Keratinocyte (primary cell): ENCODE results near the gene PRELID3B. TPM values are rescaled to one million over a fixed set of nuclear protein-coding genes. Genes with fewer than 3 reads are reported as not detected.

Experiments used
- DNase-seq: peaks from one replicate; pipeline ENCODE4 v3.0.0-alpha.2; 2011; ENCODE audit warnings: low read depth, missing footprints, low spot score
- FAIRE-seq: peaks from 2 replicates; lab custom pipeline; 2011; peaks lifted over from hg19 to GRCh38; lab: Jason Lieb, UNC
- H2AFZ ChIP-seq: 2 replicates; pipeline ENCODE4 v1.6.0; 2012; ENCODE audit warnings: low read length, control low read depth, inconsistent platforms; ENCODE audit not compliant: control insufficient read depth
- H3K27ac ChIP-seq: 2 replicates; pipeline ENCODE4 v1.5.1; 2011; ENCODE audit warnings: low read length; ENCODE audit not compliant: control insufficient read depth, insufficient read depth
- H3K27me3 ChIP-seq: 3 replicates; pipeline ENCODE4 v1.6.0; 2011; ENCODE audit warnings: low read length; ENCODE audit not compliant: control insufficient read depth, insufficient read depth; ENCODE audit errors: extremely low read depth
- H3K36me3 ChIP-seq, 2 experiments: 2 replicates in 1 of 2; 3 replicates in 1 of 2; pipeline ENCODE4 v1.5.1; 2011; ENCODE audit warnings: low read length in 2 of 2, mild to moderate bottlenecking in 1 of 2; ENCODE audit not compliant: control insufficient read depth in 2 of 2, insufficient read depth in 2 of 2; ENCODE audit errors: extremely low read depth in 1 of 2
- H3K4me1 ChIP-seq: 3 replicates; pipeline ENCODE4 v1.5.1; 2011; ENCODE audit warnings: low read length; ENCODE audit not compliant: control insufficient read depth, insufficient read depth; ENCODE audit errors: extremely low read depth
- H3K4me2 ChIP-seq: 3 replicates; pipeline ENCODE4 v1.6.0; 2011; ENCODE audit warnings: low read depth, low read length; ENCODE audit not compliant: control insufficient read depth, insufficient read depth; ENCODE audit errors: extremely low read depth
- H3K4me3 ChIP-seq, 3 experiments: fragments of 200-600 bp in 1 of 3; sonication (generic) in 1 of 3; 2 replicates in 2 of 3; 3 replicates in 1 of 3; pipeline ENCODE4 v1.5.1; 2011 to 2016; ENCODE audit warnings: low read length in 3 of 3, mild to moderate bottlenecking in 3 of 3, control low read depth in 2 of 3, inconsistent platforms in 1 of 3, low read depth in 1 of 3, mixed read lengths in 1 of 3, mixed run types in 1 of 3, moderate library complexity in 1 of 3; ENCODE audit not compliant: control insufficient read depth in 2 of 3, insufficient read depth in 2 of 3; ENCODE audit errors: extremely low read depth in 1 of 3
- H3K79me2 ChIP-seq: 2 replicates; pipeline ENCODE4 v1.6.0; 2012; ENCODE audit warnings: low read length; ENCODE audit not compliant: control insufficient read depth, insufficient read depth
- H3K9ac ChIP-seq: 3 replicates; pipeline ENCODE4 v1.6.0; 2011; ENCODE audit warnings: low read length; ENCODE audit not compliant: control insufficient read depth, insufficient read depth; ENCODE audit errors: extremely low read depth
- H3K9me1 ChIP-seq: 3 replicates; pipeline ENCODE4 v1.6.0; 2011; ENCODE audit warnings: low read length; ENCODE audit not compliant: control insufficient read depth, insufficient read depth; ENCODE audit errors: extremely low read depth
- H3K9me3 ChIP-seq: 2 replicates; pipeline ENCODE4 v1.5.1; 2012; ENCODE audit warnings: low read depth, low read length; ENCODE audit not compliant: control insufficient read depth
- H4K20me1 ChIP-seq: 3 replicates; pipeline ENCODE4 v1.6.0; 2011; ENCODE audit warnings: low read length; ENCODE audit not compliant: control insufficient read depth, insufficient read depth; ENCODE audit errors: extremely low read depth
- EZH2 ChIP-seq: IDR thresholded peaks from one replicate; pipeline ENCODE4 v1.6.1; 2012; ENCODE audit warnings: inconsistent platforms, mild to moderate bottlenecking, low read length, moderate library complexity
- dilution Hi-C: fragments of 300-500 bp; cut with MboI; formaldehyde crosslinking; loops from one replicate; pipeline ENCODE4 v1.7.0; 2020; ENCODE audit warnings: low sequenced_read_pairs; ENCODE audit not compliant: extremely low pct_ligation_motif_present
- polyA plus RNA-seq, 5 experiments: library from polyadenylated mRNA; depleted of rRNA in 3 of 5; stranded (reverse) in 3 of 5; stranded (forward) in 1 of 5; unstranded in 1 of 5; fragments of >200 nt; gene quantifications; 1 replicate in 1 of 5; 2 replicates in 3 of 5; 3 replicates in 1 of 5; pipeline versions ENCODE4 v1.2.1 to v1.2.3, GENCODE V29; 2011 to 2012; ENCODE audit warnings: missing spikeins in 2 of 5, low read depth in 1 of 5, low replicate concordance in 1 of 5
- TF ChIP-seq, protein P1 (sequence below), 3 experiments: IDR thresholded peaks in 1 of 3; conservative IDR thresholded peaks in 1 of 3; optimal IDR thresholded peaks in 1 of 3; 2 replicates in 2 of 3; 3 replicates in 1 of 3; pipeline versions ENCODE3 to v1.5.1; 2011; ENCODE audit warnings: low read length in 3 of 3, mild to moderate bottlenecking in 3 of 3, moderate library complexity in 2 of 3, control low read depth in 1 of 3, inconsistent platforms in 1 of 3; ENCODE audit not compliant: insufficient read depth in 2 of 3; ENCODE audit errors: extremely low read depth in 1 of 3

PRELID3B gene
- polyA plus RNA-seq, 1 donor (not counting 4 experiments of a cell fraction or from before 2014, with no cell fraction given) = 86.9 TPM

DNA sequence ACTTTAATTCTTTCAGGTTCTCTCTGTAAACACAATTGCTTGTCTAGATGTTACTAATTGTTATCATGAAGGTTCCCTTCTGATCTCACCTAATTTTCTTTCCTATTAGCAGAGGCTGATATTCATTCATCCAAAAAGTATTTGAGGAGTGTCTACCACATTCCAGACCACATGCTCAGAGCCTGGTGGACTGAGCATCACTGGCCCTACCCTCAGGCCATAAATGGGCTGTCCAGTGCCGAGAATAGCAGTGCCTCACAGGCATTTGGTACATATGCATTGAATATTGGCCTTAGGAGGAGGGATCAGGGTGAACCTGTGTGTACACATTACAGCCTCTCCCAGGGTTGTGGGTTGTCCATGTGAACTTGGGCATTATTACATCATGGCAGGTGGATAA, 40.4 kb upstream of the PRELID3B start:
- no peaks in the 10 kb centered on the region for H3K9me1 ChIP-seq
- H3K36me3 ChIP-seq = no peaks in the 10 kb centered on the region
- DNase-seq = no peak
- H3K4me2 ChIP-seq = no peak overlapping the region
- no peak overlapping the region for H3K9ac ChIP-seq
- peaks cover 6% of the 10 kb centered on the region for H3K27me3 ChIP-seq
- no peak for TF ChIP-seq EZH2
- TF ChIP-seq, protein P1, sequence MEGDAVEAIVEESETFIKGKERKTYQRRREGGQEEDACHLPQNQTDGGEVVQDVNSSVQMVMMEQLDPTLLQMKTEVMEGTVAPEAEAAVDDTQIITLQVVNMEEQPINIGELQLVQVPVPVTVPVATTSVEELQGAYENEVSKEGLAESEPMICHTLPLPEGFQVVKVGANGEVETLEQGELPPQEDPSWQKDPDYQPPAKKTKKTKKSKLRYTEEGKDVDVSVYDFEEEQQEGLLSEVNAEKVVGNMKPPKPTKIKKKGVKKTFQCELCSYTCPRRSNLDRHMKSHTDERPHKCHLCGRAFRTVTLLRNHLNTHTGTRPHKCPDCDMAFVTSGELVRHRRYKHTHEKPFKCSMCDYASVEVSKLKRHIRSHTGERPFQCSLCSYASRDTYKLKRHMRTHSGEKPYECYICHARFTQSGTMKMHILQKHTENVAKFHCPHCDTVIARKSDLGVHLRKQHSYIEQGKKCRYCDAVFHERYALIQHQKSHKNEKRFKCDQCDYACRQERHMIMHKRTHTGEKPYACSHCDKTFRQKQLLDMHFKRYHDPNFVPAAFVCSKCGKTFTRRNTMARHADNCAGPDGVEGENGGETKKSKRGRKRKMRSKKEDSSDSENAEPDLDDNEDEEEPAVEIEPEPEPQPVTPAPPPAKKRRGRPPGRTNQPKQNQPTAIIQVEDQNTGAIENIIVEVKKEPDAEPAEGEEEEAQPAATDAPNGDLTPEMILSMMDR (optimal IDR thresholded peaks at IDR 0.05 in 1 of 3, IDR thresholded peaks at IDR 0.05 in 1 of 3, conservative IDR thresholded peaks at IDR 0.05 in 1 of 3; ENCODE audit: extremely low read depth in 1 of 3, insufficient read depth in 2 of 3, low read length in 3 of 3) = no peak
- dilution Hi-C loops = no loop called here
- H3K4me1 ChIP-seq = peaks cover 9% of the 10 kb centered on the region
- no peaks in the 10 kb centered on the region for H3K9me3 ChIP-seq
- no peak overlapping the region for H3K4me3 ChIP-seq
- FAIRE-seq = peak; percentile 86
- peak overlapping the region; percentile 44 for H3K27ac ChIP-seq
- H2AFZ ChIP-seq = no peak overlapping the region
- no peaks in the 10 kb centered on the region for H3K79me2 ChIP-seq
- no peaks in the 10 kb centered on the region for H4K20me1 ChIP-seq

DNA sequence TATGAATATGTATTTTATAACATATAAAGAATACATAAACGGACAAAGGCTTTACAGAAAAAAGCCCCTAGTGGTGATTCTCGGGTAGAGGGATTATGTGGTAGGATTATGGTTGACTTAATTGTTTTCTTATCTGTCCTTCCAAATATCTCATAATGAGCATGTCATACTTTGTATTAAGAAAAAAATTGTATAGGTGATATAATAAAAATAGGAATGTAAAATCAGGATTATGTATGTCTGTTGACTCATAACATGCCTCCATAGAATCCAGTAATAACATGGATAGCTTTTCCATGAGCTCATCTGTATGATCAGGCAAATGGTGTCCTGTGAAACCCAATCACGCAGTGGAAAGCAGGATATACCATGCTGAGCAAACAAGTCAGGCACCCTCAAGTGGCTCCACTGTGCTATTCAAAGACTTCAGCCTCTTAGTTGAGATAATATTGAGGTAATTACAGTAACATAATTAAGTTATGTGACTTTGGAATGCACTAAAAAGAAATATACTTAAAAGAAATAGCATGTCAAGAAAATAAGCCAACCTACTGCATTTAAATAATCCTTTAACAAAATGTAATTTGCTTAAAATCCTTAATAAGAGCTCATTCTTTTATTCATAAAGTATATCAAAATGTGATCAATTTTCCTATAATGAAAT, 39.6 kb upstream of the PRELID3B start:
- H3K79me2 ChIP-seq = no peaks in the 10 kb centered on the region
- H3K4me1 ChIP-seq = peaks cover 9% of the 10 kb centered on the region
- no peak overlapping the region for H3K4me3 ChIP-seq
- DNase-seq = no peak
- H3K4me2 ChIP-seq = peak overlapping the region; percentile 6
- no peaks in the 10 kb centered on the region for H3K9me1 ChIP-seq
- no peak overlapping the region for H2AFZ ChIP-seq
- H3K9ac ChIP-seq = no peak overlapping the region
- H4K20me1 ChIP-seq = no peaks in the 10 kb centered on the region
- H3K9me3 ChIP-seq = no peaks in the 10 kb centered on the region
- FAIRE-seq = peak; percentile 69
- peaks cover 6% of the 10 kb centered on the region for H3K27me3 ChIP-seq
- no peaks in the 10 kb centered on the region for H3K36me3 ChIP-seq
- no peak for TF ChIP-seq EZH2
- TF ChIP-seq, protein P1 (optimal IDR thresholded peaks at IDR 0.05 in 1 of 3, IDR thresholded peaks at IDR 0.05 in 1 of 3, conservative IDR thresholded peaks at IDR 0.05 in 1 of 3; ENCODE audit: extremely low read depth in 1 of 3, insufficient read depth in 2 of 3, low read length in 3 of 3) = peak in 1 of 3 experiments; percentile 46
- H3K27ac ChIP-seq = peak overlapping the region; percentile 44
- dilution Hi-C loops = no loop called here
